HCT116 (cell line): ENCODE results near the gene TAF1C. TPM values are rescaled to one million over a fixed set of nuclear protein-coding genes. Genes with fewer than 3 reads are reported as not detected.

Source experiments
- ATAC-seq: fragments of 200-7000 bp; cut with Tn5 transposase; 2 replicates; pipeline ENCODE4 v1.9.1; 2020; ENCODE audit warnings: mild to moderate bottlenecking, moderate library complexity
- BruUV-seq: library from RNA; stranded (reverse); fragments of 400-500 nt; replicated peaks from 2 replicates; lab custom pipeline; 2021; lab: Mats Ljungman, UMichigan
- CTCF ChIA-PET: fragments of 300-600 bp; sonication (Branson Sonifier 250); formaldehyde crosslinking; loops from one replicate; lab custom pipeline; 2021; ENCODE audit warnings: antibody characterized with exemption; lab: Charles Lee
- POLR2A ChIA-PET: fragments of 300-600, 350-600 bp; sonication (Branson Sonifier 250); formaldehyde crosslinking; loops from one replicate; lab custom pipeline; 2021; ENCODE audit warnings: antibody characterized with exemption; lab: Charles Lee
- RAD21 ChIA-PET, 2 experiments: fragments of 300-600 bp; sonication (Branson Sonifier 250); formaldehyde crosslinking; loops; one replicate each; lab custom pipeline; 2023; ENCODE audit warnings: low total read pairs in 2 of 2; ENCODE audit not compliant: uncharacterized antibody in 2 of 2, unreplicated experiment in 2 of 2, low non-redundant PET in 1 of 2; lab: Charles Lee
- DNase-seq: peaks from one replicate; pipeline ENCODE4 v3.0.0-alpha.2; 2010; ENCODE audit warnings: low read depth, low spot score
- H2AFZ ChIP-seq: fragments of 200-600 bp; shearing (Covaris generic), sonication (generic); 2 replicates; pipeline ENCODE4 v1.6.1; 2017; ENCODE audit warnings: low read depth, mixed run types, mixed read lengths, antibody characterized with exemption, low read length; ENCODE audit not compliant: poor library complexity, severe bottlenecking
- H3K27ac ChIP-seq: 2 replicates; pipeline ENCODE4 v1.5.1; 2012; ENCODE audit warnings: low read depth, low read length
- H3K27me3 ChIP-seq: fragments of 200-600 bp; sonication (generic); 2 replicates; pipeline ENCODE4 v1.6.1; 2016; ENCODE audit warnings: mixed run types, low read length, mixed read lengths; ENCODE audit not compliant: insufficient read depth
- H3K36me3 ChIP-seq, 2 experiments: fragments of 200-500 bp in 1 of 2; fragments of 200-600 bp in 1 of 2; sonication (Bioruptor generic) in 1 of 2; sonication (generic) in 1 of 2; 2 replicates each; pipeline versions ENCODE4 v1.5.1 to v1.6.1; 2014 to 2016; ENCODE audit warnings: low read length in 2 of 2, inconsistent platforms in 1 of 2, mixed read lengths in 1 of 2, mixed run types in 1 of 2; ENCODE audit not compliant: insufficient read depth in 2 of 2, control insufficient read depth in 1 of 2
- H3K4me1 ChIP-seq, 2 experiments: fragments of 200-600 bp in 1 of 2; sonication (generic) in 1 of 2; 2 replicates each; pipeline versions ENCODE4 v1.5.1 to v1.6.1; 2012 to 2017; ENCODE audit warnings: low read length in 2 of 2, inconsistent platforms in 1 of 2, mild to moderate bottlenecking in 1 of 2, mixed read lengths in 1 of 2, mixed run types in 1 of 2, moderate library complexity in 1 of 2; ENCODE audit not compliant: insufficient read depth in 2 of 2, control insufficient read depth in 1 of 2
- H3K4me2 ChIP-seq: fragments of 200-600 bp; sonication (generic); 2 replicates; pipeline ENCODE4 v1.6.1; 2017; ENCODE audit warnings: mixed run types, low read length, mixed read lengths
- H3K4me3 ChIP-seq, 2 experiments: fragments of 200-600 bp in 1 of 2; sonication (generic) in 1 of 2; replicated peaks in 1 of 2; 2 replicates each; pipeline ENCODE4 v1.5.1; 2011 to 2016; ENCODE audit warnings: low read length in 2 of 2, control low read depth in 1 of 2, low read depth in 1 of 2, mild to moderate bottlenecking in 1 of 2, mixed read lengths in 1 of 2, mixed run types in 1 of 2
- H3K79me2 ChIP-seq: fragments of 200-600 bp; sonication (generic); 2 replicates; pipeline ENCODE4 v1.6.1; 2017; ENCODE audit warnings: mild to moderate bottlenecking, mixed run types, low read length, moderate library complexity, mixed read lengths; ENCODE audit not compliant: insufficient read depth
- H3K9ac ChIP-seq: fragments of 200-600 bp; sonication (generic); 2 replicates; pipeline ENCODE4 v1.6.1; 2016; ENCODE audit warnings: low read length, mixed read lengths
- H3K9me2 ChIP-seq: fragments of 200-600 bp; sonication (generic), shearing (Covaris generic); 2 replicates; pipeline ENCODE4 v1.6.1; 2017; ENCODE audit warnings: mixed run types, mild to moderate bottlenecking, moderate library complexity; ENCODE audit not compliant: insufficient read depth
- H3K9me3 ChIP-seq, 2 experiments: fragments of 200-500 bp in 1 of 2; fragments of 200-600 bp in 1 of 2; sonication (Bioruptor generic) in 1 of 2; sonication (generic) in 1 of 2; 2 replicates each; pipeline ENCODE4 v1.6.1; 2014 to 2017; ENCODE audit warnings: low read length in 2 of 2, mixed read lengths in 2 of 2, inconsistent platforms in 1 of 2, low read depth in 1 of 2, mild to moderate bottlenecking in 1 of 2, mixed run types in 1 of 2, moderate library complexity in 1 of 2; ENCODE audit not compliant: control insufficient read depth in 1 of 2, insufficient read depth in 1 of 2
- H4K20me1 ChIP-seq: fragments of 200-600 bp; sonication (generic), shearing (Covaris generic); 2 replicates; pipeline ENCODE4 v1.6.1; 2017; ENCODE audit warnings: mixed run types, mild to moderate bottlenecking, moderate library complexity; ENCODE audit not compliant: insufficient read depth
- CBX3 ChIP-seq: IDR thresholded peaks from 2 replicates; pipeline ENCODE4 v1.6.1; 2012; ENCODE audit warnings: low read depth
- CEBPB ChIP-seq: IDR thresholded peaks from 2 replicates; pipeline ENCODE4 v1.6.1; 2012; ENCODE audit warnings: low read depth
- ELF1 ChIP-seq: IDR thresholded peaks from 2 replicates; pipeline ENCODE4 v1.6.1; 2012; ENCODE audit warnings: low read depth, borderline replicate concordance
- EZH2 ChIP-seq: fragments of 200-600 bp; sonication (generic); IDR thresholded peaks from 2 replicates; pipeline ENCODE4 v1.6.1; 2017; ENCODE audit warnings: antibody characterized with exemption, mixed run types
- FOSL1 ChIP-seq: IDR thresholded peaks from 2 replicates; pipeline ENCODE4 v1.6.1; 2012; ENCODE audit warnings: low read depth
- JUND ChIP-seq: IDR thresholded peaks from 2 replicates; pipeline ENCODE4 v1.6.1; 2012
- POLR2A ChIP-seq: IDR thresholded peaks from 2 replicates; pipeline ENCODE4 v1.7.0; 2011; ENCODE audit warnings: borderline replicate concordance; ENCODE audit not compliant: insufficient read depth, insufficient read length; ENCODE audit errors: extremely low read depth
- POLR2AphosphoS5 ChIP-seq: IDR thresholded peaks from 2 replicates; pipeline ENCODE4 v1.6.1; 2011; ENCODE audit warnings: mild to moderate bottlenecking, low read depth, low read length, moderate library complexity
- SIN3A ChIP-seq: IDR thresholded peaks from 2 replicates; pipeline ENCODE4 v1.6.1; 2012; ENCODE audit warnings: low read depth
- TCF7L2 ChIP-seq: IDR thresholded peaks from 2 replicates; pipeline ENCODE4 v1.7.0; 2011; ENCODE audit warnings: borderline replicate concordance, inconsistent platforms; ENCODE audit not compliant: insufficient read depth, insufficient read length; ENCODE audit errors: extremely low read depth
- YY1 ChIP-seq: IDR thresholded peaks from 2 replicates; pipeline ENCODE4 v1.6.1; 2011; ENCODE audit warnings: low read length, low read depth, moderate library complexity, mild to moderate bottlenecking; ENCODE audit not compliant: insufficient replicate concordance; ENCODE audit errors: extremely low read depth
- ZFX ChIP-seq: fragments of 450-650 bp; IDR thresholded peaks from 2 replicates; pipeline ENCODE4 v1.6.1; 2017
- ZNF274 ChIP-seq: fragments of 200-500 bp; sonication (Bioruptor generic); IDR thresholded peaks from 2 replicates; pipeline ENCODE4 v1.6.1; 2014; ENCODE audit warnings: mild to moderate bottlenecking, low read depth, low read length, inconsistent platforms
- intact Hi-C: fragments of 100-400 bp; cut with micrococcal nuclease; formaldehyde crosslinking; loops from 2 replicates; pipeline ENCODE4 v1.10.0; 2022
- total RNA-seq: library from RNA; stranded (reverse); gene quantifications from one replicate; pipeline ENCODE4 v1.2.1, GENCODE V29; 2021; ENCODE audit not compliant: unreplicated experiment
- TF ChIP-seq, protein P1 (sequence below): IDR thresholded peaks from 2 replicates; pipeline ENCODE4 v1.6.1; 2012; ENCODE audit warnings: low read depth
- TF ChIP-seq, protein P2 (sequence below): IDR thresholded peaks from 2 replicates; pipeline ENCODE4 v1.6.1; 2012
- TF ChIP-seq, protein P3 (sequence below): IDR thresholded peaks from 2 replicates; pipeline ENCODE4 v1.6.1; 2012

The TAF1C gene
- total RNA-seq, 1 experiment from 2014 or later = 76.3 TPM

DNA sequence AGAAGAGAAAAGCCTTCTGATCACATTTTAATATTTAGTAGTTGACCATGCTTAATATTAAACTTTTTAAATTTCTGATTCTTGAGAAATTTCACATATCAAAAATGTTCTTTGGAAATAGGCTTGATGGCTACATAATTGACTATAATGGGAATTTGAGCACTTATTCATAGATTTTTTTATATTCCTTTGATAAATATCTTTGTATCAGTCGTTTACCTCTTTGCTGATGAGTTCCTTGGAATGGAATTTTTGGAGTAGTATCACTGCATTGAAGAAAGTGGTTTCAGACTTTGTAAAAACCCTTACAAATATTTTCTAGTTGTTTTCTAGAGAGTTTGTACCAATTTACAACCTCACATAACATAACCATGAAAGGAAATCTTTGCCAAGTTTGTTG, 27.1 kb downstream of the TAF1C start:
- ChIA-PET POLR2A (no interaction called here), RAD21 (no interaction called here), CTCF (no interaction called here)
- Histone ChIP-seq H3K36me3 (no peaks in the 10 kb centered on the region), H4K20me1 (no peaks in the 10 kb centered on the region), H2AFZ (no peak overlapping the region), H3K9me3 (no peaks in the 10 kb centered on the region; a peak in 1 of 4 replicates), H3K27me3 (peaks cover 13% of the 10 kb centered on the region; the same call in 1 of the 2 replicates), H3K79me2 (no peaks in the 10 kb centered on the region), H3K9me2 (no peaks in the 10 kb centered on the region), H3K9ac (no peak overlapping the region), H3K4me1 (peaks cover 0 to 5% of the 10 kb centered on the region in 2 experiments; a peak in 1 of 4 replicates), H3K4me3 (no peak overlapping the region), H3K27ac (no peak overlapping the region), H3K4me2 (no peak overlapping the region)
- DNase-seq (no peak), ATAC-seq (no peak)
- intact Hi-C loops = no loop called here
- TF ChIP-seq, protein P1, sequence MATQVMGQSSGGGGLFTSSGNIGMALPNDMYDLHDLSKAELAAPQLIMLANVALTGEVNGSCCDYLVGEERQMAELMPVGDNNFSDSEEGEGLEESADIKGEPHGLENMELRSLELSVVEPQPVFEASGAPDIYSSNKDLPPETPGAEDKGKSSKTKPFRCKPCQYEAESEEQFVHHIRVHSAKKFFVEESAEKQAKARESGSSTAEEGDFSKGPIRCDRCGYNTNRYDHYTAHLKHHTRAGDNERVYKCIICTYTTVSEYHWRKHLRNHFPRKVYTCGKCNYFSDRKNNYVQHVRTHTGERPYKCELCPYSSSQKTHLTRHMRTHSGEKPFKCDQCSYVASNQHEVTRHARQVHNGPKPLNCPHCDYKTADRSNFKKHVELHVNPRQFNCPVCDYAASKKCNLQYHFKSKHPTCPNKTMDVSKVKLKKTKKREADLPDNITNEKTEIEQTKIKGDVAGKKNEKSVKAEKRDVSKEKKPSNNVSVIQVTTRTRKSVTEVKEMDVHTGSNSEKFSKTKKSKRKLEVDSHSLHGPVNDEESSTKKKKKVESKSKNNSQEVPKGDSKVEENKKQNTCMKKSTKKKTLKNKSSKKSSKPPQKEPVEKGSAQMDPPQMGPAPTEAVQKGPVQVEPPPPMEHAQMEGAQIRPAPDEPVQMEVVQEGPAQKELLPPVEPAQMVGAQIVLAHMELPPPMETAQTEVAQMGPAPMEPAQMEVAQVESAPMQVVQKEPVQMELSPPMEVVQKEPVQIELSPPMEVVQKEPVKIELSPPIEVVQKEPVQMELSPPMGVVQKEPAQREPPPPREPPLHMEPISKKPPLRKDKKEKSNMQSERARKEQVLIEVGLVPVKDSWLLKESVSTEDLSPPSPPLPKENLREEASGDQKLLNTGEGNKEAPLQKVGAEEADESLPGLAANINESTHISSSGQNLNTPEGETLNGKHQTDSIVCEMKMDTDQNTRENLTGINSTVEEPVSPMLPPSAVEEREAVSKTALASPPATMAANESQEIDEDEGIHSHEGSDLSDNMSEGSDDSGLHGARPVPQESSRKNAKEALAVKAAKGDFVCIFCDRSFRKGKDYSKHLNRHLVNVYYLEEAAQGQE = no peak
- TF ChIP-seq POLR2AphosphoS5 (no peak), EZH2 (no peak), ZNF274 (no peak), CBX3 (no peak), ELF1 (no peak), CEBPB (no peak), YY1 (no peak), TCF7L2 (no peak), JUND (no peak), SIN3A (no peak), ZFX (no peak), POLR2A (no peak), FOSL1 (no peak)
- TF ChIP-seq, protein P2, sequence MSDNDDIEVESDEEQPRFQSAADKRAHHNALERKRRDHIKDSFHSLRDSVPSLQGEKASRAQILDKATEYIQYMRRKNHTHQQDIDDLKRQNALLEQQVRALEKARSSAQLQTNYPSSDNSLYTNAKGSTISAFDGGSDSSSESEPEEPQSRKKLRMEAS = no peak
- TF ChIP-seq, protein P3, sequence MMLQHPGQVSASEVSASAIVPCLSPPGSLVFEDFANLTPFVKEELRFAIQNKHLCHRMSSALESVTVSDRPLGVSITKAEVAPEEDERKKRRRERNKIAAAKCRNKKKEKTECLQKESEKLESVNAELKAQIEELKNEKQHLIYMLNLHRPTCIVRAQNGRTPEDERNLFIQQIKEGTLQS = no peak
- no TSS peak for BruUV-seq
